GM18870 (cell line): ENCODE results near the gene PLB1.

Source experiments
- ATAC-seq: cut with Tn5 transposase; IDR thresholded peaks from one replicate; pipeline ENCODE4 v1.9.1; 2021; ENCODE audit warnings: moderate library complexity; ENCODE audit not compliant: unreplicated experiment

The PLB1 gene, protein sequence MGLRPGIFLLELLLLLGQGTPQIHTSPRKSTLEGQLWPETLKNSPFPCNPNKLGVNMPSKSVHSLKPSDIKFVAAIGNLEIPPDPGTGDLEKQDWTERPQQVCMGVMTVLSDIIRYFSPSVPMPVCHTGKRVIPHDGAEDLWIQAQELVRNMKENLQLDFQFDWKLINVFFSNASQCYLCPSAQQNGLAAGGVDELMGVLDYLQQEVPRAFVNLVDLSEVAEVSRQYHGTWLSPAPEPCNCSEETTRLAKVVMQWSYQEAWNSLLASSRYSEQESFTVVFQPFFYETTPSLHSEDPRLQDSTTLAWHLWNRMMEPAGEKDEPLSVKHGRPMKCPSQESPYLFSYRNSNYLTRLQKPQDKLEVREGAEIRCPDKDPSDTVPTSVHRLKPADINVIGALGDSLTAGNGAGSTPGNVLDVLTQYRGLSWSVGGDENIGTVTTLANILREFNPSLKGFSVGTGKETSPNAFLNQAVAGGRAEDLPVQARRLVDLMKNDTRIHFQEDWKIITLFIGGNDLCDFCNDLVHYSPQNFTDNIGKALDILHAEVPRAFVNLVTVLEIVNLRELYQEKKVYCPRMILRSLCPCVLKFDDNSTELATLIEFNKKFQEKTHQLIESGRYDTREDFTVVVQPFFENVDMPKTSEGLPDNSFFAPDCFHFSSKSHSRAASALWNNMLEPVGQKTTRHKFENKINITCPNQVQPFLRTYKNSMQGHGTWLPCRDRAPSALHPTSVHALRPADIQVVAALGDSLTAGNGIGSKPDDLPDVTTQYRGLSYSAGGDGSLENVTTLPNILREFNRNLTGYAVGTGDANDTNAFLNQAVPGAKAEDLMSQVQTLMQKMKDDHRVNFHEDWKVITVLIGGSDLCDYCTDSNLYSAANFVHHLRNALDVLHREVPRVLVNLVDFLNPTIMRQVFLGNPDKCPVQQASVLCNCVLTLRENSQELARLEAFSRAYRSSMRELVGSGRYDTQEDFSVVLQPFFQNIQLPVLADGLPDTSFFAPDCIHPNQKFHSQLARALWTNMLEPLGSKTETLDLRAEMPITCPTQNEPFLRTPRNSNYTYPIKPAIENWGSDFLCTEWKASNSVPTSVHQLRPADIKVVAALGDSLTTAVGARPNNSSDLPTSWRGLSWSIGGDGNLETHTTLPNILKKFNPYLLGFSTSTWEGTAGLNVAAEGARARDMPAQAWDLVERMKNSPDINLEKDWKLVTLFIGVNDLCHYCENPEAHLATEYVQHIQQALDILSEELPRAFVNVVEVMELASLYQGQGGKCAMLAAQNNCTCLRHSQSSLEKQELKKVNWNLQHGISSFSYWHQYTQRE (N-terminal part only)

DNA sequence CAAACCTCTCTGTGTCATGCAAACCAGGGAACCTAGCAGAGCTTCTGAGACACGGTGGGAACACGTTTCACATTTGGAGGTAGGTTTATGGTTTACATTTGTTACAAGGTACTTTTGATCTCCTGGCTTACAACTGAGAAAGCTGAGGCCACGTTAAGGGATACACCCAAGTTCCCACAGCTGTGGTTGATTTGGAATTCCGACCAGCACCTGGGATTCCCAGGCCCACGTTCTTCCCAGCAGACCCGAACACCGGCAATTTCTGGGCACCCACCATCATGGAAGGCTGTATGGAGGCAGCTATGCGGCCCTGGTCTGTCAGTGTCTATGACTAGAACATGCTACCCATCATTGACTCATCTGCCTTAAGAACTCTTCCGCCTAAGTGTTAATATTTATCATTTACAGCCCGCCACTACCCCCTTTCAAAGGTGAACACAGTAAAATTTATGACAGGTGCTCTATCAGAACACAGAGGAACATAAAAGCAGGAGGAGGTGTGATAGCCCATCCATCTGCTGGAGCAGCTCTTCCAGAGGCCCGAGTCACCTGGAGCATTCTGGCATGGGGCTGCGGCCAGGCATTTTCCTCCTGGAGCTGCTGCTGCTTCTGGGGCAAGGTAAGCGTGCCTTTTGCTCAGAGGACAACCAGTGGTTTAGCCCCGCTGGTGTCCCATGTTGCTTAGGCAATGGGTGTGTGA is at the start of gene PLB1:
PLB1 (plus strand) TSS at position 510 of the 700 bp plus-strand sequence; CDS start at position 565, 55 bp downstream.
- no peak for ATAC-seq

DNA sequence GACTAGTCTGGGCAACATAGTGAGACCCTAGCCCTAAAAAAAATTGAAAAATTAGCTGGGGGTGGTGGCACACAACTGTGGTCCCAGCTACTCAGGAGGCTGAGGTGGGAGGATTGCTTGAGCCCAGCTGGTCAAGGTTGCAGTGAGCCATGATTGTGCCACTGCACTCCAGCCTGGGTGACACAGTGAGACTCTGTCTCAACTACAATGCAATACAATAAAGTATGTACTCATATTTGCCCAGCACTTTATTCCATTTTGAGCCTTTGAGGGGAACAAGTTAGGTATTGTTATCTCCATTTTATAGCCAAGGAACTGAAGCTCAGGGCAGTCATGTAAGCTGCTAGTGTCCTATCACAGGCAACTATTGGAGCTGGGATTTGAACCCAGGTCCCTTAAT is 49.3 kb upstream of the PLB1 start:
- no peak for ATAC-seq

- no peak for ATAC-seq
Measured at GRCh38 chr2:28447086-28447485, 48.8 kb upstream of the PLB1 start.

- ATAC-seq = no peak
Measured at GRCh38 chr2:28447943-28448792, 47.7 kb upstream of the PLB1 start.

DNA sequence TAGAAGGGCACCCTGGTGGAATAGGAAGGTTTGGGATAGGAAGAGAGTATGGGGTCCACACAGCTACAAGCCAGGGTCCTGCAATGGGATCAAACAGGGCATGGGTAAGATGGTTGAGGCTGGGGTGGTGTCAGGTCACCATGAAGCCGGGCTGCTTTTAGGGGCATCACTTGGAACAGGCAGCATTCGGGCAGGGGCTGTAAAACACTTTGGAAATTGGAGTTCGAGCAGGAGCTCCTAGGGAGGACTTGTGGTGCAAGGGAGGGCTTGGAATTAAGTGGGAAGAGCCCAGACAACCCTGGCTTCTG is 47.1 kb upstream of the PLB1 start:
- no peak for ATAC-seq

DNA sequence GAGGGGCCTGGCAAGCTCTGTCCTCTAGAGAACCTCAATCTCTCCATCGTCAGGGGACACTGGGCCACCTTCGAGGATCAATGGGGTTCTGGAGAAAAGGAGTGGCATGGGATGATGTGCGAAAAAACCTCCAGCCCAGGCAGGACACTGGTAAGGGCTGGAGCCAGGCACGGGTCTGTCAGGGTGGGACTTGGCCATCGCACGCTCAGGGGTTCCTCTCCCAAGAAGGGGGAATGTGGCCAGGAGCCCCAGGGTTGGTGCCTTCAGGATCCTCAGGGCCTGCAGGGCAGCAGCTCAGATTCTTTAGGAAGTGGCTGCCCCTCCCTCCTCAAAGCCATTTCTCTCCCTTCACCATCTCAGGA is 46.8 kb upstream of the PLB1 start:
- no peak for ATAC-seq

DNA sequence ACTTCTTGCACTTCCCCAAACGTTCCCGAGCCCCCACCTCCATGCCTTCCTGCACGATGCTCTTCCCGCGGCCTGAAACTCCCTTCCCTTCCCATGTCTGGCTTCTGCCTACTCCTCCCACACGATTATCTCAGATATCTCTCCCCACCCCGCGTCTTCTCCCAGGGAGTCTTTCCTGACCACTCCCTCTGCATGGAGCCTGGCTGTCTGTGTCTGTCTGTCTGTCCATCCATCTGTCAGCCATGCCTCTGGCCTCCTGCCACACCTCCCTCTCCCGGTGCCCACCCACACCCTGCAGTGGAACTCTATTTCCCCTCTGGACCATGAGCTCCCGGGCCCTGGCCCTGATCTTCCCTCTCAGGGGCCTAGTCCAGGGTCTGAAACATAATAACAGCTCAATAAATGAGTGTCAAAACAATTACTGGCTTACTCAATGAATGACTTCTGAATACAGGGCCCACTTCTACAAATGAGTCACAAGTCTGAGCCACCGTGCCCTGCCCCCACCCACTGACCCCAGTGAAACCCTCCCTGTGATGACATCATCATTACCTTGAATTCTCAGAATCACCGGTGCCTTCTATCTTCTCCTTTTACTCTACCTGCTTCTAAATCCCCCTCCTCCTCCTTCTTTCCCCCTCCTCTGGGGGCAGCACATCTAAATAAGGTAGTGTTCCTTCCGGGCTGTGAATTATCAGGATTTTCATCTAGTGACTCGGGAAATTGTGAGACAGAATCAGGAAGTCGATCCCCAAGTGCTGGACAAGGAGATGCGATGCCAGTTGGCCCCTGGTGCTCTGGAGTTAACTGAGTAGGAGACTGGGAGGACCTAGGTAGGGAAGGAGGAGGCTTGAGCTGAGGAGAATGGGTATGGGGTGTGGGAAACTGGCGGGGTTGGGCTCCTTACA is 46.1 kb upstream of the PLB1 start:
- no peak for ATAC-seq

GRCh38 chr2:28450901-28451565 is 44.8 kb upstream of the PLB1 start:
- ATAC-seq = no peak

DNA sequence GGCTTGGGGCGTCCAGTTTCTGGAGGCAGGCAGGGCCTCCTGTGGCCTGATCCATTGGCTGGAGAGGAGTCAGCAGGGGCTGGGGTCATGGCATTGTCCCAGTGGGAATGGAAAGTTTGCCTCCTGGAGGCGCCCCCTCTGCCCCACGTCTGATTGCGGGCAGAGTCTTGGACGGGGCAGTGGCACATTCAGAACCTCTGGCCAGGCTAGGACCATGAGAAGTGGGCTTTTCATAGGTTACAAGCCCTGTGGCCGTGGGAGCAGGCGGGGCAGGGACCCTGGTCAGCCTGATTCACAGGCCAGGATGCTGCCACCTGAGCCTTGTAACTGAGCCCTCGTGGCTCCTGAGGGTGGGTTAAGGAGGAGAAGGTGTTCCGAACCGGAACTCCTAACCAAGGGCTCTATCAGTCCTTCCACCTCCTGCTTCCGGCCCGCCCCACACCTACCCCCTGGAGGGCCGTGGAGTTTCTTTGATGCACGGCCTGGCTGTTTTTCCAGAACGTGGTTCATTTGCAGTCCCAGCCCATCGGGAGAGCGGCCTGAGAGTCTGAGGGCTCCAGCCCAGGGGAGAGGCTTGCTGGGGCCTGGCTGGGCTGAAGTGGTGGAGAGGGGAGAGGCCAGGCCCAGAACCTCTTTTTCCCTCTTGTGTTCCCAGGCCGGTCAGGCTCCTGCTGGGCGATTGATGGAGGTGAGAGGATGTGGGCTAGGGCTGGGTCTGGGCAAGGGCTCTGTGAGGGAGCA is 43.9 kb upstream of the PLB1 start:
- no peak for ATAC-seq

DNA sequence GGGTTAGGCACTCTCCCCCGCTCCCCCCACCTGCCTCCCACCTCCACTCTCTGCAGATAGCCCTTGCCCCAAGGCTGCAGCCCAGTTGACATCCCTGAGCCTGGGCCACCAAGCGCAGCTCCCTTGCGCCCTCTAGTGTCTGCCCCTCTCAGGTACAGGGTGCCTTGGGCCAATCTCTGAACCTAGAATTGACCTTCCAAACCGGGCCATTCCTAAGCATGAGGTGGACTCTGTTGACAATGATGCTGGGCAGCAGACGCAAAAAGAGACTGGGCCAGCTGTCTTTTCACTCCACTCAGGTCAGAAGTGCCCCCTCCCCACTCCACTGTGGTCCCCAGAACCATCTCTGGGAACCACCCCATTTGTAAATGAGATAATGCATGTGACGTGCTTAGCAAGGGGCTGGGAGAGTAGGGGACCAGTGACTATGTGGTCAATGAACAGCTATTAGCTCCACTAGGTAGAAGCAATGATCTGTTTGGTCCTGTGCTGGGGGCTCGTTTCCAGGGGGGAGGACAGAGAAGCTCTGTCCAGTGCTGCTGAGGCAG is 43.3 kb upstream of the PLB1 start:
- no peak for ATAC-seq

DNA sequence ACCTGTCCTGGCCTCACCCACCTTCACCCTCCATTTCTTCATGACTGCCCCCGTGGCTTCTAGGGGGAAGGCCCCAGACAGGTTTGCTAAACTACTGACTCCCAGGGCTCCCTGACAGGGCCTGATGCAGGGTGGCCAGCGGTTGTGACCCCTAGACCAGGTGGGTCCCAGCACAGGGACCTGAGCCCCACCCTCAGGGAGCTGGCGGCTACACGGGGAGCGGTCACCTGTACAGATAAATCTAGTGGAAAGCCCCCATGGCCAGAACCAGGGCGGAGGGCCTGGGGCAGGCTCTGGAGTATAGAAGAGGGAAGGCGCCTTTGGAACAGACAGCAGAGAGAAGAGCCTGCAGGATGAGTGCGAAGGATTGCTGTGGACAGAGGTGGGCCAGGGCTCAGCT is 42.5 kb upstream of the PLB1 start:
- no peak for ATAC-seq

- no peak for ATAC-seq
Measured at GRCh38 chr2:28454016-28454930, 41.6 kb upstream of the PLB1 start.

DNA sequence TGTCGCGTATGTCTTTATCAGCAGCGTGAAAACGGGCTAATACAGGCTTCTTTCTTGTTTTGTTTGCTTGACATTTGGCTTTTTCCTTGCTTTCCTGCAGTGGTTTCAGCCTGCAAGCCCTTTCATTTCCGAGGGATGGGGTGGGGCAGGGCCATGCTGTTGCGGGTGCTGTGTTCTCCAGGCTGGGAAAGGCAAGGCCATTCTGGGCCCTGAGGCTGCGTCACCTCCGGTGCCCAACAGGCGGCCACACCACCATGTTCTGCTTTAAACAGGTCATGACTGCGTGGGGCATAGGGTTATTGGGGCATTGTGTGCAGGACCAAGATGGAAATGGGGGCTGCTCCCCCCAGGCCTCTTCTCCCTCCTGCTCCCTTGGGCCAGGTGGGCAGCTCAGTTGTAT is 38.6 kb upstream of the PLB1 start:
- ATAC-seq = no peak

GRCh38 chr2:28461056-28461455 is 34.8 kb upstream of the PLB1 start:
- ATAC-seq = no peak

DNA sequence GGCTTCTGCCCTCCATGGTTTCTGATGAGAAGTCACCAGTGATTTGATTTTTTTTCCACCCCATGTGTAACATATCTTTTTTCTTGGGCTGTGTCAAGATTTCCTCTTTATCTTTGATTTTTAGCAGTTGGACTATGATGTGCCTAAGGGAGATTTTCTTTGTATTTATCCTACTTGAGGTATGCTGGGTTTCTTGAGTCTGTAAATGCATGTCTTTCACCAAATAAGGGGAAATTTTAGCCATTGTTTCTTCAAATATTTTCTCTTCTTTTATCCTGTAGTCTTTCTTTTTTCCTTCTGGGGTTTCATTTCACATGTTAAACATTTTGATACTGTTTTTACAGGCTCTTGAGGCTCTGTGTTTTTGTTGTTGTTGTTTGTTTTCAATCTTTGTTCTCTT is 33.7 kb upstream of the PLB1 start:
- no peak for ATAC-seq

DNA sequence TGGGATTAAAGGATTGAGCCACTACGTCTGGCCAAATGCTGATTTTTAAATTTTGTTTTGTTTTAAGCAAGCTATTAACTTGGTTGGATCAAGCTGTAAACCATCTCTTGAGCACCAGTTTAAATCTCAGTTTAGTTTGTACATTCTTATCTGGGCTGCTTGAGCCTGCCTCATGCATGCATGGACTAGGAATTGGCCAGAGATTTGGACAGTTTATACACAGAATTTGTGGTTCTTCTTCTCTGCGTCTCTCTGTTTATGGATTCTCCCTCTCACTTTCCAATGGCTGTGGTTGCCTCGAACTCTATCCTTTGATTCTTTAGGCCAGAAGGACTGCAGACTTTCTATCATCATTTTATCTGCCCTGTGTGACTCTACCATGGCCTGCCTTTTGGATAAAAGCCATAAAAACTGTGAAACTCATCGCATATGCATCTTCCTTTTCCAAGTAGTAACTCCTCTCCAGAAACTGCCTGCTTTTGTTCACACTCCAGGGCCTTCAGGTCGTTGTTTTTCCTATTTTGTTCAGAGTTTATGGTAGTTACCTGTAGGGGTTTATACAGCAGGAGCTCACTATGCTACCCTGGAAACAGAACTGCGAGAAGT is 32.5 kb upstream of the PLB1 start:
- ATAC-seq = no peak
